Amygdala (tissue), 56 donors: ENCODE results near the gene DNAJC4.

Source experiments
- DNase-seq, 56 donors: peaks; one replicate each; lab custom pipeline; 2025; lab: John Stamatoyannopoulos, UW

The DNAJC4 gene

GRCh38 chr11:64207256-64208085 lies 22.9 kb upstream of the DNAJC4 start:
- peak in 11 of 56 donors; percentile 14 to 69 (median 29) for DNase-seq

- DNase-seq, result no peak
These were observed 22.1 kb upstream of the DNAJC4 start for GRCh38 chr11:64208086-64208795.

DNA sequence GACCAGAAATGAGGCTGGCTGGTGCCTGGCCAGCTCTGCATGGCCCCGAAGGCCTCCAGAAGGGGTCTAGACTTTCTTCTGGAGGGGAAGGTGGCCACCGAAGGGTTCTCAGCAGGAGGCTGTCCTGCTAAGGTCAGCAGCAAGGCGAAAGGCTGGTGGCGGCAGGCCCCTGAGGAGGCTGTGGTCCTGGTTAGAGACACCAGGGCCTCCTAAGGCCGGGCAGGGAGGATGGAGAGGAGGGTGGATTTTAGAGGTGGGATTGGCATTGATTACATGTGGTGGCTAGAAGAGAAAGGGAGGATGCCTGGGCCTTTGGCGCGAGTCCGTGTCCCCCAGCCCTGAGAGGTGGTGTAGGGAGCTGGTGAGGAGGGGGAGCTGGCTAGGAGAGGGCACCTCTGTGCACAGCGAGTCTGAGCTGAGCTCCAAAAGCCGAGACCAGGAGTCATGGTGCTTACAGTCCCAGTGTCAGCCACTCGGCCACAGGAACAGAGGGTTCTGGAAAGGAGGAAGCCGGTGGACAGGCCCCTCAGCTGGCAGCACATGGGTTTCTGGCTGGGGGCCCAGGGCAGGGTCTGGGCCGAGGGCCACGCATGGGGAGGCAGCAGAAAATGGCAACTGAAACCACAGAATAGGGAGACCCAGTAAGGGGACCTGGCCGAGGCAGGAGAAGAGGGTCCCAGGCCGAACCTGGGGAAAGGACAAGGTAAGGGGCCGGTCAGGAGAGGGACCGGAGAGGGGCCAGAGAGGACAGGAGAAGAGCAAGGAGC lies 21.4 kb upstream of the DNAJC4 start:
- DNase-seq, result peak in 5 of 56 donors; percentile 4 to 33 (median 18)

GRCh38 chr11:64209563-64209843 lies 20.8 kb upstream of the DNAJC4 start:
- no peak for DNase-seq

DNA sequence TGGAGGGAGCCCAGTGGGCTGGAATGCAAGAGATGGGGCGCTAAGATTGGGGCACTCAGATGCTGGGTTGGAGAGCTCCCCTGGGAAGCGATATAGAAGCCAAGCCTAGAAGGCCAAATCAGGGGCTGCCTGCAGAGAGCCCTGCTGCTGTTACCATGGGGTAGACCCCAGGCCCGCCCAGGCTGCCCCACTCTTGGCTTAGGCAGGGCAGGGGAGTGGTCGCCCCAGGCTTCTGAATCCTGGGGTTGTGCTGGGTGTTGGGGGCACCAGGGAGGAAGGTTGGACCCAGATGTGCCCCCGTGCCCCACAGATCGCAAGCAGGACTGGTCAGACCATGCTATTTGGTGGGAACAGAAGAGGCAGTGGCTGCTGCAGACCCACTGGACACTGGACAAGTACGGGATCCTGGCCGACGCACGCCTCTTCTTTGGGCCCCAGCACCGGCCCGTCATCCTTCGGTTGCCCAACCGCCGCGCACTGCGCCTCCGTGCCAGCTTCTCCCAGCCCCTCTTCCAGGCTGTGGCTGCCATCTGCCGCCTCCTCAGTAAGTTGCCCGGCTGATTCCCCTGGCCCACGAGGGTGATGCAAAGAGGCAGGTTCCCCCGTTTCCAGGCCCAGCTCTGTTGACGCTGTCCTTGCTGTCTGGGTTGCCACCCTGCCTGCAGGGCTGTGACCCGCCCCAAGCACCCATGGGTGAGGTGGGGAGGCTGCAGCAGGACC lies 19.9 kb upstream of the DNAJC4 start:
- DNase-seq, result no peak

DNA sequence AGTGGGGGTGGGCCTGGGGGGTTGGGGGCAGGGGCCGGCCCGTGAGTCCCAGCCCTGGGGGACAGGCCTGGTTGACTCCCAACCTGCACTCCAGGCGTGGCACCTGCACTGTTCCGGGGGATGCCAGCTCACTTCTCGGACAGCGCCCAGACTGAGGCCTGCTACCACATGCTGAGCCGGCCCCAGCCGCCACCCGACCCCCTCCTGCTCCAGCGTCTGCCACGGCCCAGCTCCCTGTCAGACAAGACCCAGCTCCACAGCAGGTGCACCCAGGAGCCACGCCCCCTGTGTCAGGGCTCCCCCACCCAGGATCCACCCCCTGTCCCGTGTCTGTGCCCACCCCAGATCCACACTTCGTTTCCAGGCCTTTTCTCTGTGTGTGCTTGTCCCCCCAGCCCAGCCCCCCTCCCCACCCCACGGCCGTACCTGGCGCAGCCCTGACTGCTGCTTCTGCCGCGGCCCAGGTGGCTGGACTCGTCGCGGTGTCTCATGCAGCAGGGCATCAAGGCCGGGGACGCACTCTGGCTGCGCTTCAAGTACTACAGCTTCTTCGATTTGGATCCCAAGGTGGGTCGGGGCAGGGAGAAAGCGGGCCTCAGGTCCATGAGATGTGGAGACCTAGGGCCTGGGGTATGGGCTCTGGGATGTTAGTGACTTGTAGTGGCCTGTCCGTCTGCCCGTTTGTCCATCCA lies 19.0 kb upstream of the DNAJC4 start:
- DNase-seq, result no peak

- DNase-seq, result no peak
These were observed 13.5 kb upstream of the DNAJC4 start for GRCh38 chr11:64216879-64217278.

DNA sequence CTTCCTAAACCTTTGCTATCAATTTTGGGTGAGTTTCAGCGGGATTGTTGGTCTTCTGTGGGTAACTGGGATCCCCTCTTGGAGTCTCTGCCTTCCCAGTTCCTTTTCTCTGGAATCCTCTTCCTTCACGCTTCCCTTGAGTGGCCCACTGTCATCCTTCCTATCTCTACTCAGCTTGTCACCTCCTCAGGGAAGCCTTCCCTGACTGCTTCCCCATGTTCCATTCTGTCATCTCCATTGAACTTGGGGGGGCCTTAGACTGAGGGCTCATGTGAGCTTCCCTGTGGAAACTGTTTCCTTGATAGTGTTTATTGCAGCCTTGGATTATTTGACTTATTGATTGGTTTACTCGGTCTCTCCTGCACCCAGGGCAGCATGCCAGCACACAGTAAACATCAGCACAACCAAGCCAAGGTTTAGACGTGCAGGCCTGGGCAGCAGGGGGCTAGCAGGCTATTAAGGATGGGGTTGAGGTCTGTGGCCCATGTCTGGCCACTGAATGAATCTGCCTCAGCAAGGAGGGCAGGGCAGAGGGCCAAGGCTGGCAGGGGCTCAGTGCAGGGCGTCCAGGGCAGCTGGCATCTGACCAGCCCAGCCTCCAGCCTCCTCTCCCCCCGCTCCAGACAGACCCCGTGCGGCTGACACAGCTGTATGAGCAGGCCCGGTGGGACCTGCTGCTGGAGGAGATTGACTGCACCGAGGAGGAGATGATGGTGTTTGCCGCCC lies 11.6 kb upstream of the DNAJC4 start:
- peak in 3 of 56 donors; percentile 28 to 32 (median 29) for DNase-seq

- DNase-seq, result no peak
These were observed 11.0 kb upstream of the DNAJC4 start for GRCh38 chr11:64219354-64219684.

DNA sequence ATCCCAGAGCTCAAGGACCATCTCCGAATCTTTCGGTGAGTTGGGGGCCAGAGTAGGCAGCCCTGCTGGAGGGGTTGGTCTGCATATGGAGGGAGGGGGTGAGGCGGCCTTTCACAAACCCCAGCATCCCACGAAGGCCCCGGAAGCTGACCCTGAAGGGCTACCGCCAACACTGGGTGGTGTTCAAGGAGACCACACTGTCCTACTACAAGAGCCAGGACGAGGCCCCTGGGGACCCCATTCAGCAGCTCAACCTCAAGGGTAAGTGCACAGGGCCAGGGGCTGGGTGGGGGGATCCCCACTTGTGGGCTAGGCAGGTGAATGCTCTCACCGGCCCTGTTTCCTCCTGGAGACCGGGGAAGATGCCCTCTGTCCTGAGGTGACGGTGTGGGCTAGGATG lies 10.6 kb upstream of the DNAJC4 start:
- DNase-seq, result no peak

- DNase-seq, result no peak
These were observed 10.1 kb upstream of the DNAJC4 start for GRCh38 chr11:64220271-64220670.

- DNase-seq, result no peak
These were observed 9.6 kb upstream of the DNAJC4 start for GRCh38 chr11:64220798-64221197.

- no peak for DNase-seq
These were observed 7.7 kb upstream of the DNAJC4 start for GRCh38 chr11:64222651-64223000.

- DNase-seq, result no peak
These were observed 7.2 kb upstream of the DNAJC4 start for GRCh38 chr11:64223001-64223651.

DNA sequence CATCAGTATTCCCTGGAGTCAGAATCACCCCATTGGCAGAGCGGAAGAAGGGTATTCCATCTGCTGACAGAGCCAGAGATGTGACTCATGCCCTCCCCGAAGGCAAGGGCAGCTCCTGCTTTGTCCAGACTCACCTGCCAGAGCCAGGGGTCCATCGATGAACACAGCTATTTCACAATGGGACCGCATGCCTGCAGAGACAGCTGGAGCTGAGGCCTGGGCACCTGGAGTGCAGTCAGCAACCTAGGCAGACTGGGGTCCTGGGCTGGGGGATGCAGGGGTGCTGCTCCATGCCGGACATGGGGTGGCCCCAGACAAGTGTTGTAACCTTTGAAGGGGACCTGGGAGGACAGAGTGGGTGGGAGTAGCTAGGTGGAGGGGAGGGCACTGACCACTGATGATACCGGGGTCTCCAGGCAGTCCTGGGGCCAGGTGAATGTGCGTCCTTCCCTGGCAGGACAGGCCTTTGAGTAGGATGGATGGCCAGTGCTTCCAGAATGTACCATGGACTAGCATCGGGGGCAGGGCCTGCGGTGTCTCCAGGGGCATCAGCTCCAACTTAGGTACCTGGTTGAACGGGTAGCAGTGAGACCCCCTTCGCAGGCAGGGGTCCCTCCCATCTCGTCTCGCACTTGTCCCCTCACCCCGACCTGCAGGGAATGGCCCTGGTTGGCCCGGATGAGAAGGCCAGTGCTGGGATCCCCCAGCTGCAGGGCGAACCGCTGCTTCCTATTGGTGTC lies 6.0 kb upstream of the DNAJC4 start:
- DNase-seq, result no peak

DNA sequence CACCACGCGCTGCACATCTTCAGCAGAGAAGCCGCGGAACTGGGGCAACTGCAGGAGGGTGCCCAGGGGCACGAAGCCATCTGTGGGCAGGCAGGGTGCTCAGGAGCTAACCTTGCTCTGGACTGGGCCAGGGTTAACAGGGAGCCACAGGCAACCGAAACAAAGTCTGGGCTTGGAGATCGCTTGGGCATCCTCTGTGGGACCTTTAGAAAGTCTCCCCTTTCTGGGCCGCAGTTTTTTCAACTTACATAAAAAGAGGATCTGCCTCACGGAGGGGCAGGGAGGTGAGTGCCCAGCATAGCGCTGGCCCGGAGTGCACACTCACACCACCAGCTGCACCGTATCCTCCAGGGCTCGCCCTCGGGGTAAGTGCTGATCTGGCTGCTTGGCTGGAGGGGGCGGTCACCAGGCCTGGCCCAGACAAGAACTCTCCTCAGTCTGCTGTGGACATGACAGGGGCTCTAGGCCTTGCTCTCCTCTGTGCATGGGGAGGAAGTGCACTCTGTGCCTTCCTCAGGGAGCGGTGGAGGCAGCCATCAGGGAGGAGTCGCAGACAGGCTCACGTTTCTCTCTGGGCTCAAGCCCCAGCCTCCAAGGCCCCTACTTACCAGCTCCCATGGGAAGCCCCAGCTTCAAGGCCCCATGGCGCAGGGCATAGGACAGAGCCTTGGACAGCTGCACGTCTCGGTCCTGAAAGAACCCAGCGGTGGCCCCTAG lies 5.3 kb upstream of the DNAJC4 start:
- DNase-seq, result no peak

DNA sequence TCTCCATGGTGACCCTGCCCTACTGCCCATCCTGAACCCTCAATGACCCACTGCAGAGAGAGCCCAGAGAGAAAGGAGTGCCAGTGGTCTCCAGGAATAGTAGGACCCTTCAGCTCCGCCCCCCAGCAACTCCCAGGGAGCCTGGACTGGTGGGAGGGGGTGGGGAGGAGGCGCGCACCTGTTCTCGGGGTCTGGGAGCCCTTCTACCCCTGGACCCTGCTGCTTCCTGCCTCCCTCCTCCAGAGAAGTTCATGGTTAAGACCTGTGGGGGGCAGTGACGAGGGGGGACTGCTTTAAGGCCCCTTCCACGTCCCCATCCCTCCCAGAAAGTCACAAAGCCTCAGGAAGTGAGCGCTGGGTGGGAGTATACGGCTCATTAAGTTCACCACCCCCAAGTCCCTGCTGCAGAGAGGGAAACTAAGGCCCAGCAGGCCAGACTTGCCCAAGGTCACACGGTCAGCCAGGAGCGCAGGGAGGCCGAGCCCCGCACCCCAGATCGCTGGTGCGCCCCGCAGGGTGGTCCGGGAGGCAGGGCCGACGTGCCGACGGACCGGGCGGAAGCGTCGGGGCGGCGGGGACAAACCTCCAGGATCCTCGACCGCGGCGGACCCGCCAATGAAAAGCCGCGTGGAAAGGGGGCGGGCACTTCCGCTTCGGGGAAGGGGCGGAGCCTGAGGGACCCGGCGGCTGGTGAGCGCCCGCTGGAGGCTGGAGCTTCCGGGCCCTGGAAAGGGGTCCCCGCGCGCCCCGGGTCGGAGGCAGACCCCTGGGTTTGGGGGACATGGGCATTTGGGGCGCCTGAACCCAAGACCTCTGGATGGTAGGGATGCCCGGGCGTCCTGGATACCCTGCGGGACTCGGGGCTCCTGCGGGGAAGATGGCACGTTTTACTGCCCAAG lies 4.5 kb upstream of the DNAJC4 start, which contains the start of the genes NUDT22 and TRPT1:
TSS of gene NUDT22 (plus strand) at position 667 of the 899 bp plus-strand sequence. CDS start 379 bp downstream, outside the sequence.
TSS of gene TRPT1 (minus strand) at position 579 of the 899 bp plus-strand sequence. CDS start at position 253, 326 bp downstream.
- DNase-seq, result peak in 55 of 56 donors; percentile 29 to 93 (median 81)
